HT-29 (cell line): ENCODE data around the gene C10orf95. TPM values are rescaled to one million over a fixed set of nuclear protein-coding genes. Genes with fewer than 3 reads are reported as not detected.

Source experiments
- DNase-seq: peaks from one replicate; pipeline ENCODE4 v3.0.0-alpha.2; 2015; ENCODE audit warnings: low spot score
- small RNA-seq: library from RNA; depleted of rRNA; stranded (forward); fragments of <200 nt; gene quantifications from one replicate; pipeline ENCODE3, GENCODE V24; 2014
- total RNA-seq: library from RNA; depleted of rRNA; stranded (reverse); fragments of >200 nt; shearing (Covaris generic); gene quantifications from 2 replicates; pipeline ENCODE4 v1.2.3, GENCODE V29; 2014; rRNA removed

Gene C10orf95
- total RNA-seq, 1 experiment from 2014 or later: 4.5 TPM

DNA sequence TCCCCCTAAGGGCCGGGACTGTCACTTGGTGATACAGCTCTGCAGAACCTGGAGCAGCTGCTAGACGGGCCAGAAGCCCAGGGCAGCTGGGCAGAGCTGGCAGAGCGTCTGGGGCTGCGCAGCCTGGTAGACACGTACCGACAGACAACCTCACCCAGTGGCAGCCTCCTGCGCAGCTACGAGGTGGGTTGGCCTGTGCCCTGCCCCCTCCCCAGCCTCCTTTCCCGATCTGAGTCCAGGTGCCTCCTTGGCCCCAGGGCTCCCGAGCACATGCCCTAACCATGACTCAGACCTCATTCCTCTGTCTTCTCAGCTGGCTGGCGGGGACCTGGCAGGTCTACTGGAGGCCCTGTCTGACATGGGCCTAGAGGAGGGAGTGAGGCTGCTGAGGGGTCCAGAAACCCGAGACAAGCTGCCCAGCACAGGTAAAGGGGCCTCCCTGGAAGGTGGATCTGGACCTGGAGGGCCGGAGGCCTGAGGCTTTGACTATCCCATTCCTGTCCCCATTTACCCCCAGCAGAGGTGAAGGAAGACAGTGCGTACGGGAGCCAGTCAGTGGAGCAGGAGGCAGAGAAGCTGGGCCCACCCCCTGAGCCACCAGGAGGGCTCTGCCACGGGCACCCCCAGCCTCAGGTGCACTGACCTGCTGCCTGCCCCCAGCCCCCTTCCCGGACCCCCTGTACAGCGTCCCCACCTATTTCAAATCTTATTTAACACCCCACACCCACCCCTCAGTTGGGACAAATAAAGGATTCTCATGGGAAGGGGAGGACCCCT is 49.4 kb downstream of the C10orf95 start:
- no peak for DNase-seq

DNA sequence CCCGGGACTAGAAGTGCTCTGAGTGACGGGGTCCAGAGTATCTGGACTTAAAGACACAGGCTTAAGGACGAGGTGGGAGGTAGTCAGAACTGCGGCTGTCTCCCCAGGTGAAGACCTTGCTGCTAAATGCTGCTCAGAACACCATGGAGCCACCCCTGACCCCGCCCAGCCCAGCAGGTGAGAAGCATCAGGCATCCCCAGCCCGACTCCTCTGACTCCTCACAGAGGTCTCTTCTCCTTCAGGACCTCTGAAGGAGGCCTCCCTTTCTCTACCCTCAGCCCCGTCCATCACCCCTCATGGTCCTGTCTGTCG is 50.0 kb downstream of the C10orf95 start:
- DNase-seq: no peak

DNA sequence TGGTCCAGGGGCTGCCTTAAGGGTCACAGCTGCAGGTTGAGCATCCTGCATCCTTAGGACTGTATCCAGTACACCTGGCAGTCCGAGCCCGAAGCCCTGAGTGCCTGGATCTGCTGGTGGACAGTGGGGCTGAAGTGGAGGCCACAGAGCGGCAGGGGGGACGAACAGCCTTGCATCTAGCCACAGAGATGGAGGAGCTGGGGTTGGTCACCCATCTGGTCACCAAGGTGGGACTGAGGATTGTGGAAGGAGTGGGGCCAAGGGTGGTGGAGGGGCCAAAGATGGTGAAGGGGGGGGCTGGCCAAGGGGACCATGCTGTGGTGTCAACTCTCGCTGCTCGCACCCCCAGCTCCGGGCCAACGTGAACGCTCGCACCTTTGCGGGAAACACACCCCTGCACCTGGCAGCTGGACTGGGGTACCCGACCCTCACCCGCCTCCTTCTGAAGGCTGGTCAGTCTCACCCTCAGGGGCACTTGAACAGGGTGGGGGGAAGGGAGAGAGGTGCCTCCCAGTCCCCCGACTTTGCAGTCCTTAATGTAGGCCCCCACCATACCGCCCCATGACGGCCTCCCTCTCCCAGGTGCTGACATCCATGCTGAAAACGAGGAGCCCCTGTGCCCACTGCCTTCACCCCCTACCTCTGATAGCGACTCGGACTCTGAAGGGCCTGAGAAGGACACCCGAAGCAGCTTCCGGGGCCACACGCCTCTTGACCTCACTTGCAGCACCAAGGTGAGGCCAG is 50.6 kb downstream of the C10orf95 start:
- no peak for DNase-seq

DNA sequence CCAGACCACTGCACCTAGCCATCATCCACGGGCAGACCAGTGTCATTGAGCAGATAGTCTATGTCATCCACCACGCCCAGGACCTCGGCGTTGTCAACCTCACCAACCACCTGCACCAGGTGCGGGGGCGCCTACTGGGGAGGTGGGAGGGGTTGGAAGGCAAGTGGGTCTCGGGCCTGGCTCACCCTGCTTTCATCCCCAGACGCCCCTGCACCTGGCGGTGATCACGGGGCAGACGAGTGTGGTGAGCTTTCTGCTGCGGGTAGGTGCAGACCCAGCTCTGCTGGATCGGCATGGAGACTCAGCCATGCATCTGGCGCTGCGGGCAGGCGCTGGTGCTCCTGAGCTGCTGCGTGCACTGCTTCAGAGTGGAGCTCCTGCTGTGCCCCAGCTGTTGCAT is 51.3 kb downstream of the C10orf95 start:
- no peak for DNase-seq

Small RNA genes within 50 kb of the gene (small RNA-seq; reads per million reads assigned to genes)
- gene MIR146B: 3.6 reads per million, percentile 78 among the genes with 10 or more reads in this experiment

Other genes with a start within 250 kb of the C10orf95 start
- 0.15 and 0.16 TPM in 2 replicates for gene ELOVL3, start 225.2 kb downstream of the C10orf95 start, total RNA-seq
- not detected in 2 replicates for gene PITX3, start 210.0 kb downstream of the C10orf95 start, total RNA-seq
- gene GBF1, start 206.0 kb downstream of the C10orf95 start, total RNA-seq: 28.6 and 32.5 TPM in 2 replicates
- 27.5 and 38.4 TPM in 2 replicates for gene NFKB2, start 55.8 kb downstream of the C10orf95 start, total RNA-seq
- 0.18 and 0.47 TPM in 2 replicates for gene PSD, start 32.8 kb downstream of the C10orf95 start, total RNA-seq
- 25.5 and 49.5 TPM in 2 replicates for gene FBXL15, start 30.7 kb downstream of the C10orf95 start, total RNA-seq
- gene CUEDC2, start 19.0 kb downstream of the C10orf95 start, total RNA-seq: 37.0 and 38.6 TPM in 2 replicates
- 65.8 and 66.2 TPM in 2 replicates for gene ACTR1A, start 51.2 kb upstream of the C10orf95 start, total RNA-seq
- gene SUFU, start 52.4 kb upstream of the C10orf95 start, total RNA-seq: 1.8 and 2.0 TPM in 2 replicates
- gene TRIM8, start 192.9 kb upstream of the C10orf95 start, total RNA-seq: 81.2 and 82.3 TPM in 2 replicates